SIG-M5 treated with dmso at 0.1 percent for 504 hours (cell line): Measurements from ENCODE around the gene COIL.
"Not testable (repeated sequence)": the region's sequence is repeated elsewhere in the genome, so short reads cannot be mapped to it uniquely, and the experiment has no call there.

ENCODE experiments used
- DNase-seq: peaks from one replicate; lab custom pipeline; 2025; ENCODE audit not compliant: unreplicated experiment; lab: John Stamatoyannopoulos, UW

The COIL gene

GRCh38 chr17:56979091-56979480, 18.2 kb upstream of the COIL start:
- DNase-seq: no peak

- DNase-seq: peak; percentile 55
Observed at GRCh38 chr17:56978441-56979090, 17.7 kb upstream of the COIL start.

- peak; percentile 86 for DNase-seq
Observed at GRCh38 chr17:56977673-56978395, 17.0 kb upstream of the COIL start, which contains the start of gene SCPEP1. Gene SCPEP1, plus strand, starts transcription at chr17:56978131. Its CDS starts 29 bp downstream, at chr17:56978160.

- DNase-seq: no peak
Observed at GRCh38 chr17:56976941-56977608, 16.2 kb upstream of the COIL start.

- no peak for DNase-seq
Observed at GRCh38 chr17:56975656-56976055, 14.8 kb upstream of the COIL start.

- DNase-seq: no peak
Observed at GRCh38 chr17:56974055-56974454, 13.2 kb upstream of the COIL start.

GRCh38 chr17:56973520-56973919, 12.7 kb upstream of the COIL start:
- DNase-seq: peak; percentile 39

GRCh38 chr17:56972111-56972730, 11.4 kb upstream of the COIL start:
- DNase-seq: no peak

GRCh38 chr17:56970974-56971373, 10.1 kb upstream of the COIL start:
- no peak for DNase-seq

- DNase-seq: no peak
Observed at GRCh38 chr17:56966338-56966737, 5.5 kb upstream of the COIL start.

- DNase-seq: not testable (repeated sequence)
Observed at GRCh38 chr17:56965681-56966080, 4.8 kb upstream of the COIL start.

GRCh38 chr17:56965241-56965640, 4.4 kb upstream of the COIL start:
- DNase-seq: not testable (repeated sequence)

- DNase-seq: no peak
Observed at GRCh38 chr17:56956992-56957391, 3.9 kb downstream of the COIL start.

- no peak for DNase-seq
Observed at GRCh38 chr17:56949595-56949994, 11.3 kb downstream of the COIL start.

GRCh38 chr17:56948491-56948890, 12.4 kb downstream of the COIL start:
- no peak for DNase-seq

GRCh38 chr17:56947741-56948140, 13.1 kb downstream of the COIL start:
- no peak for DNase-seq

- DNase-seq: no peak
Observed at GRCh38 chr17:56945938-56946505, 14.8 kb downstream of the COIL start.

- no peak for DNase-seq
Observed at GRCh38 chr17:56943505-56944125, 17.2 kb downstream of the COIL start.

- DNase-seq: peak; percentile 86
Observed at GRCh38 chr17:56939869-56940484, 20.9 kb downstream of the COIL start.

GRCh38 chr17:56938206-56938605, 22.6 kb downstream of the COIL start:
- not testable (repeated sequence) for DNase-seq
